Neuronal stem cell (in vitro differentiated cells): ENCODE measurements around the gene PLPP4.
A peak's percentile ranks its signal among the peaks of the same experiment; 100 is the strongest.

Experiments
- DNase-seq: peaks from one replicate; pipeline ENCODE4 v3.0.0-alpha.2; 2013; ENCODE audit warnings: low spot score
- H2AFZ ChIP-seq: one replicate; pipeline ENCODE4 v1.6.1; 2013; ENCODE audit warnings: mild to moderate bottlenecking, low read length, inconsistent platforms
- H2AK5ac ChIP-seq: 2 replicates; pipeline ENCODE4 v1.6.1; 2013; ENCODE audit warnings: low read depth, mild to moderate bottlenecking, inconsistent platforms, low read length, moderate library complexity, mixed read lengths
- H2BK120ac ChIP-seq: 2 replicates; pipeline ENCODE4 v1.6.1; 2013; ENCODE audit warnings: low read depth, mild to moderate bottlenecking, inconsistent platforms, low read length, moderate library complexity, mixed read lengths
- H2BK12ac ChIP-seq: one replicate; pipeline ENCODE4 v1.6.1; 2013; ENCODE audit warnings: low read length, inconsistent platforms
- H2BK15ac ChIP-seq: 2 replicates; pipeline ENCODE4 v1.6.1; 2013; ENCODE audit warnings: mild to moderate bottlenecking, low read length, inconsistent platforms, mixed read lengths
- H2BK5ac ChIP-seq: one replicate; pipeline ENCODE4 v1.6.1; 2013; ENCODE audit warnings: inconsistent platforms, mild to moderate bottlenecking, low read length, moderate library complexity
- H3K14ac ChIP-seq: one replicate; pipeline ENCODE4 v1.6.1; 2013; ENCODE audit warnings: low read length, inconsistent platforms
- H3K18ac ChIP-seq: 2 replicates; pipeline ENCODE4 v1.6.1; 2013; ENCODE audit warnings: low read length, inconsistent platforms
- H3K23ac ChIP-seq: 2 replicates; pipeline ENCODE4 v1.6.1; 2013; ENCODE audit warnings: low read depth, mild to moderate bottlenecking, mixed read lengths, low read length, inconsistent platforms; ENCODE audit not compliant: poor library complexity
- H3K27ac ChIP-seq: replicated peaks from 3 replicates; pipeline ENCODE4 v1.5.1; 2013; ENCODE audit warnings: low read length, inconsistent platforms
- H3K27me3 ChIP-seq, 3 experiments: 2 replicates each; pipeline ENCODE4 v1.6.1; 2013; ENCODE audit warnings: low read length in 3 of 3, mild to moderate bottlenecking in 2 of 3, inconsistent platforms in 1 of 3, low read depth in 1 of 3, mixed read lengths in 1 of 3, moderate library complexity in 1 of 3; ENCODE audit not compliant: control insufficient read depth in 3 of 3, insufficient read depth in 3 of 3
- H3K36me3 ChIP-seq, 2 donors: replicated peaks in 1 of 2; 2 replicates each; pipeline ENCODE4 v1.6.1; 2013; ENCODE audit warnings: low read length in 2 of 2; ENCODE audit not compliant: control insufficient read depth in 2 of 2, insufficient read depth in 2 of 2
- H3K4ac ChIP-seq: 2 replicates; pipeline ENCODE4 v1.6.1; 2013; ENCODE audit warnings: inconsistent platforms, mild to moderate bottlenecking, low read length, moderate library complexity
- H3K4me1 ChIP-seq, 2 donors: 1 replicate in 1 of 2; 2 replicates in 1 of 2; pipeline ENCODE4 v1.6.1; 2013; ENCODE audit warnings: low read length in 2 of 2, low read depth in 1 of 2; ENCODE audit not compliant: control insufficient read depth in 2 of 2, insufficient read depth in 1 of 2
- H3K4me2 ChIP-seq: one replicate; pipeline ENCODE4 v1.6.1; 2013; ENCODE audit warnings: mild to moderate bottlenecking, low read length, inconsistent platforms; ENCODE audit not compliant: insufficient read depth, poor library complexity, severe bottlenecking
- H3K4me3 ChIP-seq, 2 donors: 2 replicates each; pipeline ENCODE4 v1.5.1; 2013; ENCODE audit warnings: low read length in 2 of 2, mild to moderate bottlenecking in 2 of 2, inconsistent platforms in 1 of 2, moderate library complexity in 1 of 2
- H3K79me1 ChIP-seq: one replicate; pipeline ENCODE4 v1.6.1; 2013; ENCODE audit warnings: low read depth, mild to moderate bottlenecking, inconsistent platforms, low read length, moderate library complexity
- H3K9ac ChIP-seq: one replicate; pipeline ENCODE4 v1.6.1; 2013; ENCODE audit warnings: mild to moderate bottlenecking, low read depth, low read length, inconsistent platforms; ENCODE audit not compliant: poor library complexity
- H3K9me3 ChIP-seq, 2 donors: replicated peaks in 1 of 2; 2 replicates each; pipeline versions ENCODE3 to v1.6.1; 2013; ENCODE audit warnings: low read length in 2 of 2, mild to moderate bottlenecking in 2 of 2, inconsistent platforms in 1 of 2, low read depth in 1 of 2, mixed read lengths in 1 of 2, moderate library complexity in 1 of 2; ENCODE audit not compliant: control insufficient read depth in 2 of 2, insufficient read depth in 1 of 2
- H4K8ac ChIP-seq: one replicate; pipeline ENCODE4 v1.6.1; 2013; ENCODE audit warnings: low read depth, mild to moderate bottlenecking, inconsistent platforms, low read length, moderate library complexity
- H4K91ac ChIP-seq: one replicate; pipeline ENCODE4 v1.6.1; 2013; ENCODE audit warnings: low read length, low read depth, mild to moderate bottlenecking, inconsistent platforms; ENCODE audit not compliant: poor library complexity
- WGBS, 2 donors: extraction: QIAGEN DNeasy Blood & Tissue Kit; methylation state at CpG; one replicate each; pipeline ENCODE4 v1.1.7; 2013; ENCODE audit warnings: missing lambda C conversion rate in 2 of 2, mixed read lengths in 1 of 2; ENCODE audit not compliant: insufficient read length in 2 of 2, insufficient replicate concordance in 1 of 2; ENCODE audit errors: extremely low coverage in 2 of 2; 5-methylcytosine and 5-hydroxymethylcytosine counted together

Gene PLPP4

DNA sequence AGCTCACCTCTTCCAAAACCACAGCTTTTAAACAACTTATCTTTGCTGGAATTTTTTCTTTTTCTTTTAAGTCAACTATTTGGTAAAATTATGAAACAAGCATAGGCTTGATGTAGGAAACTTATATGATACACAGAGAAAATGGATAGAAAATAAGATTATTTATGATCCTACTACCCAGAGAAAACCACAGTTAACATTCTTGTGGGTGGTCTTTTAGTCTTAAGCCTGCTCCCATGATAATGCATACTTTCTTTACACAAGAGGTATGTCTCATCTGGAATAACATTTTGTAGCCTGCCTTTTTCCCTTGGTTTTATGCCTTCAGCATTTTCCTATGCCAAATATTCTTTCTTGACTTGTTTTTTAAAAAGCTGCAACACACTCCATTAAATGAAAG, 21.4 kb downstream of the PLPP4 start:
- no peak overlapping the region for H2BK15ac ChIP-seq
- no peak for DNase-seq
- no peak overlapping the region for H3K27ac ChIP-seq
- no peak overlapping the region for H3K14ac ChIP-seq
- no peak overlapping the region for H3K18ac ChIP-seq
- H3K27me3 ChIP-seq: no peaks in the 10 kb centered on the region
- no peak overlapping the region for H2AFZ ChIP-seq
- no peak overlapping the region for H2BK12ac ChIP-seq
- no peak overlapping the region for H2BK5ac ChIP-seq
- no peak overlapping the region for H4K91ac ChIP-seq
- no peak overlapping the region for H3K4me2 ChIP-seq
- no peak overlapping the region for H2AK5ac ChIP-seq
- peaks cover 0 to 2% of the 10 kb centered on the region in 2 donors for H3K4me1 ChIP-seq
- H3K23ac ChIP-seq: no peak overlapping the region
- H3K9me3 ChIP-seq: no peaks in the 10 kb centered on the region
- H3K36me3 ChIP-seq: no peaks in the 10 kb centered on the region
- H2BK120ac ChIP-seq: no peak overlapping the region
- H3K4ac ChIP-seq: no peak overlapping the region
- H3K9ac ChIP-seq: no peak overlapping the region
- no peak overlapping the region for H4K8ac ChIP-seq
- H3K79me1 ChIP-seq: no peaks in the 10 kb centered on the region
- H3K4me3 ChIP-seq: no peak overlapping the region

DNA sequence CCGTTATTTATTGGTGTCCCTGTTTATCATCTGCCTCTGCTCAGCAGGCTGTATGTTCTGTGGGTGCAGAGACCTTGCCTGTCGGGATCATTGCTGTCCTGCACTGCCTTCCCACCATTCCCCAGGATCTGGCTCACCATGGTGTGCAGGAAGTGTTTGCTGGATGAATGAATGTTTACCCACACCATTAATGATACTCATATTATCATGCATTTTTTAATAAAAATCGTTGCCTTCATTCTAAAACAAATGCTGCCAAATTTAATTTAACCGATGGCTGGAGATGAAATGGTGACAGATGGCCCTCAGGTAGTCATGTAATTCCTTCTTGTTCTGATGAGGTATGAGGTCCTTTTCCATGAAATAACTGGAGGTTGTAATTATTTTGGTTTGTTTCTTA, 22.5 kb downstream of the PLPP4 start:
- Histone ChIP-seq H3K36me3 (no peaks in the 10 kb centered on the region), H2AK5ac (no peak overlapping the region), H3K4me2 (no peak overlapping the region), H3K27ac (no peak overlapping the region), H2BK12ac (no peak overlapping the region), H2AFZ (no peak overlapping the region), H2BK120ac (no peak overlapping the region), H4K8ac (no peak overlapping the region), H2BK15ac (no peak overlapping the region), H2BK5ac (no peak overlapping the region), H4K91ac (no peak overlapping the region), H3K18ac (no peak overlapping the region), H3K14ac (no peak overlapping the region), H3K23ac (no peak overlapping the region), H3K79me1 (no peaks in the 10 kb centered on the region), H3K4me3 (no peak overlapping the region), H3K4me1 (peaks cover 0 to 2% of the 10 kb centered on the region in 2 donors), H3K27me3 (no peaks in the 10 kb centered on the region), H3K9me3 (no peaks in the 10 kb centered on the region), H3K9ac (no peak overlapping the region), H3K4ac (no peak overlapping the region)
- no peak for DNase-seq
- no CpG with 5 or more reads among the region's 4 CpGs for WGBS, 2 donors

DNA sequence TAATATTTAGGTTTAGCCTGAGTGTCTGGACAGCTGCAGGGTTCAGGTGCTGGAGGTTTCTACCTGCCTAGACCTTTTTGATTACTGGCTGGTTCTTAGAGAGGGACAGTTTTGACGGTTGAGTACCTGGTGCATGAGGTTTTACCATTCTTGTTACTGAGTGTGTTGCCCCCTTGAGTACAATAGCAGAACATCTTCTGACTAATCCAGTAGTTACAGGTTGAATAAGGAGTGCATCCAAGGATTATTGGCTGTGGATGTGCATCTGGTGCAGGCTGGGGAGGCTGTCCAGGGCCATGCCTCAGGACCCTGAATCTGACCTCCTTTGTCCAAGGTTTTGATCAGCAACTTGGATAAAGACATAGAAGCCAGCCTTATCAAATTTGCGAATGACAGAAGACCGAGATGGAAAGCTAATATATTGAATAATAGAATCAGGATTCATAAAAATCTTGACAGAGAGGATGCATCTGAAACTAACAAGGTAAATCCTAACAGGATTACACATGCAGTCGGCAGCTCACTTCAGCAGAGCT, 23.1 kb downstream of the PLPP4 start:
- Histone ChIP-seq H2BK15ac (no peak overlapping the region), H3K4me2 (no peak overlapping the region), H3K14ac (no peak overlapping the region), H3K18ac (no peak overlapping the region), H3K4me1 (peaks cover 0 to 2% of the 10 kb centered on the region in 2 donors), H3K9ac (no peak overlapping the region), H2AFZ (no peak overlapping the region), H4K91ac (no peak overlapping the region), H2AK5ac (no peak overlapping the region), H2BK12ac (no peak overlapping the region), H3K23ac (no peak overlapping the region), H3K4ac (no peak overlapping the region), H4K8ac (no peak overlapping the region), H2BK120ac (no peak overlapping the region), H3K27me3 (no peaks in the 10 kb centered on the region), H2BK5ac (no peak overlapping the region), H3K79me1 (no peaks in the 10 kb centered on the region), H3K9me3 (no peaks in the 10 kb centered on the region), H3K36me3 (no peaks in the 10 kb centered on the region), H3K27ac (no peak overlapping the region), H3K4me3 (no peak overlapping the region)
- DNase-seq: no peak
- WGBS, 2 donors: no CpG with 5 or more reads among the region's 4 CpGs

DNA sequence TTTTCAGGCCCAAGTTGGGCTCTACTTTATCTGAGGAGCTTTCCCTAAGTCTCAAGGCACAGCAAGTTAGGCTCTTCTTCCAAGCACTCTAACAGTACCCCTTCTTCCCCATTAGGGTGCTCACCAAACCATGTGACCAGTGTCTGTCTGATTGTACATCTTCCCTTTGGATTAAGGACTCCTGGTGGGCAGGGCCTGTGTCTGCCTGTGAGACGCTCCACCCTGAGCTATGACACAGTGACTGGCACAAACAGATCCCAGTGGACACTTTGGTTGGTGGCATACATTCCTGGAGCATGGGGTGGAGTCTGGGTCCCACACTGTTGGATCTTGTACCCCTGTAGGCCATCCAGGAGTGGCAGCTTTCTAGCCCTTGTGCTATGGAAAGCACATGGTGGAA, 23.8 kb downstream of the PLPP4 start:
- Histone ChIP-seq H3K9ac (peak overlapping the region; percentile 38), H3K14ac (peak overlapping the region; percentile 77), H3K23ac (no peak overlapping the region), H3K27me3 (no peaks in the 10 kb centered on the region), H3K36me3 (no peaks in the 10 kb centered on the region), H3K4me3 (peak overlapping the region in 1 of 2 donors; percentile 13), H3K18ac (peak overlapping the region; percentile 62), H3K9me3 (no peaks in the 10 kb centered on the region), H2BK120ac (no peak overlapping the region), H3K79me1 (no peaks in the 10 kb centered on the region), H3K4me2 (no peak overlapping the region), H4K91ac (no peak overlapping the region), H2AK5ac (no peak overlapping the region), H2BK15ac (peak overlapping the region; percentile 46), H3K27ac (no peak overlapping the region), H2AFZ (no peak overlapping the region), H3K4me1 (no peaks in the 10 kb centered on the region), H4K8ac (no peak overlapping the region), H2BK12ac (no peak overlapping the region), H2BK5ac (no peak overlapping the region), H3K4ac (no peak overlapping the region)
- no CpG with 5 or more reads among the region's 1 CpG for WGBS, 2 donors
- no peak for DNase-seq
